Liver (tissue), 3 donors: Measurements from ENCODE around the gene CES5A.

Experiments used
- CTCF ChIP-seq: fragments of 150-350 bp; IDR thresholded peaks from 2 replicates; pipeline ENCODE4 v1.5.1; 2017; ENCODE audit warnings: improper control_type of control experiment, low read depth, low read length; ENCODE audit not compliant: missing input control
- RAD21 ChIP-seq, 2 donors: IDR thresholded peaks; 2 replicates each; pipeline ENCODE4 v1.6.1; 2016; ENCODE audit warnings: antibody characterized with exemption in 2 of 2, mild to moderate bottlenecking in 2 of 2
- donor health status: healthy.
- donor health status: healthy.

GRCh38 chr16:55821210-55821609 is 54.0 kb downstream of the CES5A start:
- TF ChIP-seq RAD21 (IDR thresholded peaks at IDR 0.05) (no peak), CTCF (no peak)
